Glutamatergic neuron (in vitro differentiated cells): ENCODE data around the gene AQP10. TPM values are rescaled to one million over a fixed set of nuclear protein-coding genes. Genes with fewer than 3 reads are reported as not detected.
"Not testable (repeated sequence)": the region's sequence is repeated elsewhere in the genome, so short reads cannot be mapped to it uniquely, and the experiment has no call there.

Source experiments
- DNase-seq: peaks from one replicate; pipeline ENCODE4 v3.0.0; 2022
- H3K27ac Mint-ChIP-seq: one replicate; pipeline ENCODE4 v1.8.0; 2020; ENCODE audit warnings: mild to moderate bottlenecking, mixed read lengths, inconsistent platforms; ENCODE audit not compliant: unreplicated experiment
- H3K27me3 Mint-ChIP-seq: one replicate; pipeline ENCODE4 v1.8.0; 2020; ENCODE audit warnings: mild to moderate bottlenecking, moderate library complexity, mixed read lengths, inconsistent platforms; ENCODE audit not compliant: unreplicated experiment
- H3K36me3 Mint-ChIP-seq: one replicate; pipeline ENCODE4 v1.8.0; 2020; ENCODE audit warnings: mild to moderate bottlenecking, mixed read lengths, inconsistent platforms; ENCODE audit not compliant: unreplicated experiment
- H3K4me1 Mint-ChIP-seq: one replicate; pipeline ENCODE4 v1.8.0; 2020; ENCODE audit warnings: mild to moderate bottlenecking, low read depth, mixed read lengths, inconsistent platforms; ENCODE audit not compliant: unreplicated experiment
- H3K4me3 Mint-ChIP-seq: one replicate; pipeline ENCODE4 v1.8.0; 2020; ENCODE audit warnings: mild to moderate bottlenecking, mixed read lengths, inconsistent platforms; ENCODE audit not compliant: unreplicated experiment
- H3K9me3 Mint-ChIP-seq: one replicate; pipeline ENCODE4 v1.8.0; 2020; ENCODE audit warnings: mild to moderate bottlenecking, moderate library complexity, mixed read lengths, inconsistent platforms; ENCODE audit not compliant: unreplicated experiment
- CTCF ChIP-seq: fragments of 200-600 bp; sonication (generic); IDR thresholded peaks from one replicate; pipeline ENCODE4 v1.5.0; 2021; ENCODE audit not compliant: partially characterized antibody, unreplicated experiment
- total RNA-seq: library from RNA; stranded (reverse); fragmentation: NEBNext Ultra II Directional; extraction: Animal tissue kit (Norgen Biotek cat#: 25700); gene quantifications from one replicate; pipeline ENCODE4 v1.2.1, GENCODE V29; 2021; ENCODE audit not compliant: unreplicated experiment

The AQP10 gene
- total RNA-seq, 1 donor from 2014 or later = not detected

- H3K27ac Mint-ChIP-seq = no peak overlapping the region
- H3K27me3 Mint-ChIP-seq = no peaks in the 10 kb centered on the region
- peaks cover 2% of the 10 kb centered on the region for H3K9me3 Mint-ChIP-seq
- H3K4me1 Mint-ChIP-seq = no peaks in the 10 kb centered on the region
- DNase-seq = no peak
- H3K4me3 Mint-ChIP-seq = no peak overlapping the region
- peaks cover 5% of the 10 kb centered on the region for H3K36me3 Mint-ChIP-seq
- TF ChIP-seq CTCF = no peak
Observed at GRCh38 chr1:154306151-154306550, 14.7 kb upstream of the AQP10 start.

GRCh38 chr1:154307670-154308270, 13.1 kb upstream of the AQP10 start:
- H3K27ac Mint-ChIP-seq, H3K27me3 Mint-ChIP-seq, H3K4me1 Mint-ChIP-seq, H3K4me3 Mint-ChIP-seq, H3K36me3 Mint-ChIP-seq, H3K9me3 Mint-ChIP-seq, DNase-seq: not testable (repeated sequence)

- not testable (repeated sequence) for H3K9me3 Mint-ChIP-seq, DNase-seq, H3K27ac Mint-ChIP-seq, H3K4me3 Mint-ChIP-seq, H3K27me3 Mint-ChIP-seq, H3K4me1 Mint-ChIP-seq, H3K36me3 Mint-ChIP-seq
Observed at GRCh38 chr1:154309136-154309535, 11.8 kb upstream of the AQP10 start.

GRCh38 chr1:154312229-154313065, 8.4 kb upstream of the AQP10 start:
- H3K27me3 Mint-ChIP-seq, H3K27ac Mint-ChIP-seq, H3K9me3 Mint-ChIP-seq, H3K4me1 Mint-ChIP-seq, H3K36me3 Mint-ChIP-seq, DNase-seq, H3K4me3 Mint-ChIP-seq: not testable (repeated sequence)

- Mint-ChIP-seq H3K9me3 (peaks cover 3% of the 10 kb centered on the region), H3K4me3 (no peak overlapping the region), H3K27ac (no peak overlapping the region), H3K4me1 (no peaks in the 10 kb centered on the region), H3K36me3 (peaks cover 10% of the 10 kb centered on the region), H3K27me3 (peaks cover 10% of the 10 kb centered on the region)
- no peak for DNase-seq
- TF ChIP-seq CTCF = no peak
Observed at GRCh38 chr1:154313066-154313356, 7.9 kb upstream of the AQP10 start.

- not testable (repeated sequence) for DNase-seq, H3K4me1 Mint-ChIP-seq, H3K27ac Mint-ChIP-seq, H3K36me3 Mint-ChIP-seq, H3K4me3 Mint-ChIP-seq, H3K9me3 Mint-ChIP-seq
- peaks cover 12% of the 10 kb centered on the region for H3K27me3 Mint-ChIP-seq
Observed at GRCh38 chr1:154314226-154314625, 6.7 kb upstream of the AQP10 start.

- DNase-seq = no peak
- Mint-ChIP-seq H3K4me3 (no peak overlapping the region), H3K4me1 (no peaks in the 10 kb centered on the region), H3K36me3 (peaks cover 6% of the 10 kb centered on the region), H3K27me3 (peaks cover 14% of the 10 kb centered on the region), H3K9me3 (peaks cover 5% of the 10 kb centered on the region), H3K27ac (no peak overlapping the region)
- TF ChIP-seq CTCF = no peak
Observed at GRCh38 chr1:154316704-154317103, 4.2 kb upstream of the AQP10 start.
